Stomach (tissue), 9 donors: ENCODE data around the gene MYD88. TPM values are rescaled to one million over a fixed set of nuclear protein-coding genes. Genes with fewer than 3 reads are reported as not detected.

Experiments used
- DNase-seq, 2 donors: peaks; one replicate each; pipeline versions ENCODE4 v3.0.0 to v3.0.0-alpha.2; 2013 to 2019
- H3K27ac ChIP-seq, 5 donors: fragments of 200-600 bp in 4 of 5; sonication (generic) in 4 of 5; one replicate each; pipeline ENCODE4 v1.5.1; 2013 to 2019; ENCODE audit warnings: mild to moderate bottlenecking in 1 of 5, moderate library complexity in 1 of 5
- H3K27me3 ChIP-seq, 3 donors: fragments of 200-600 bp; sonication (generic); one replicate each; pipeline ENCODE4 v1.5.1; 2017 to 2019; ENCODE audit warnings: mixed run types in 1 of 3
- H3K36me3 ChIP-seq, 4 donors: fragments of 200-600 bp; sonication (generic); 1 replicate in 3 of 4; 2 replicates in 1 of 4; pipeline ENCODE4 v1.5.1; 2016 to 2019
- H3K4me1 ChIP-seq, 4 donors: fragments of 200-600 bp; sonication (generic); one replicate each; pipeline ENCODE4 v1.5.1; 2016 to 2019
- H3K4me3 ChIP-seq, 4 donors: fragments of 200-600 bp; sonication (generic) in 3 of 4; one replicate each; pipeline ENCODE4 v1.5.1; 2016 to 2019; ENCODE audit warnings: mild to moderate bottlenecking in 1 of 4
- H3K9me3 ChIP-seq, 4 donors: fragments of 200-600 bp; sonication (generic); one replicate each; pipeline ENCODE4 v1.5.1; 2016 to 2019
- CTCF ChIP-seq, 7 experiments: fragments of 450-650 bp in 4 of 7; fragments of 200-600 bp in 3 of 7; sonication (generic) in 3 of 7; IDR thresholded peaks; one replicate each; pipeline ENCODE4 v1.5.1; 2016 to 2019; ENCODE audit warnings: antibody characterized with exemption in 7 of 7, control low read depth in 2 of 7, mild to moderate bottlenecking in 1 of 7
- EP300 ChIP-seq: sonication (generic); formaldehyde crosslinking; IDR thresholded peaks from one replicate; pipeline ENCODE4 v1.6.1; 2017; ENCODE audit warnings: antibody characterized with exemption
- POLR2A ChIP-seq, 4 donors: fragments of 450-650 bp; IDR thresholded peaks; one replicate each; pipeline ENCODE4 v1.6.1; 2016; ENCODE audit warnings: antibody characterized with exemption in 4 of 4, control low read depth in 2 of 4, mild to moderate bottlenecking in 1 of 4, moderate library complexity in 1 of 4
- POLR2AphosphoS5 ChIP-seq, 3 donors: sonication (generic); formaldehyde crosslinking; IDR thresholded peaks; one replicate each; pipeline ENCODE4 v1.6.1; 2016; ENCODE audit warnings: antibody characterized with exemption in 3 of 3
- intact Hi-C: fragments of 100-400 bp; cut with DNase I; formaldehyde crosslinking; loops from one replicate; pipeline ENCODE4 v1.15.1; 2023; ENCODE audit warnings: low total_unique reads
- polyA plus RNA-seq, 3 donors: library from polyadenylated mRNA; stranded (reverse); fragments of 200-250 nt; gene quantifications; one replicate each; pipeline ENCODE4 v1.2.3, GENCODE V29; 2013
- small RNA-seq, 4 donors: library from RNA; depleted of rRNA; stranded (forward); fragments of <200 nt; gene quantifications; one replicate each; pipeline ENCODE3, GENCODE V24; 2016
- total RNA-seq, 5 donors: library from RNA; depleted of rRNA; stranded (reverse); fragments of >200 nt; gene quantifications; one replicate each; pipeline versions ENCODE4 v1.1.0 to v1.2.3, GENCODE V29; 2014 to 2016
- donor health status: healthy with polysubstance abuse.
- donor health status: Bipolar disorder and iron deficiency.
- donor health status: healthy.

Gene MYD88
- total and polyA plus RNA-seq, 8 donors = 9.0 to 67.8 (median 31.9) TPM

- Histone ChIP-seq H3K36me3 (peaks cover 9 to 42% (median 36%) of the 10 kb centered on the region in 4 donors), H3K27me3 (no peaks in the 10 kb centered on the region), H3K9me3 (no peaks in the 10 kb centered on the region), H3K4me3 (no peak overlapping the region), H3K27ac (no peak overlapping the region), H3K4me1 (peaks cover 0 to 14% (median 9%) of the 10 kb centered on the region in 4 donors)
- DNase-seq = no peak
- TF ChIP-seq POLR2A (IDR thresholded peaks at IDR 0.05) (no peak), CTCF (IDR thresholded peaks at IDR 0.05) (no peak), EP300 (no peak), POLR2AphosphoS5 (IDR thresholded peaks at IDR 0.05) (no peak)
- intact Hi-C loops = no loop called here
These were observed 52.0 kb downstream of the MYD88 start for GRCh38 chr3:38190481-38190881.

Small RNAs within 50 kb of the gene (small RNA-seq; reads per million reads assigned to genes)
- gene RF00019 = 0 reads per million in 4 donors

Other genes starting within 250 kb of the MYD88 start
- gene VILL, start 147.9 kb upstream of the MYD88 start, total RNA-seq = 100 to 1,000 TPM in 2 of 5 donors, 10 to 100 TPM in 3; 59.8 to 191 (median 86.8) TPM
- 100 to 1,000 TPM in 1 of 3 donors, 10 to 100 TPM in 2; 24.1 to 202 (median 43.7) TPM for gene VILL, start 147.9 kb upstream of the MYD88 start, polyA plus RNA-seq
- gene PLCD1, start 109.0 kb upstream of the MYD88 start, total RNA-seq = 10 to 100 TPM in 4 of 5 donors, 1 to 10 TPM in 1; 8.2 to 73.9 (median 15.6) TPM
- 10 to 100 TPM in 2 of 3 donors, 1 to 10 TPM in 1; 9.8 to 27.1 (median 11.3) TPM for gene PLCD1, start 109.0 kb upstream of the MYD88 start, polyA plus RNA-seq
- 1 to 10 TPM in 2 of 5 donors, not detected in 3; 1.3 to 1.5 TPM for gene DLEC1, start 99.5 kb upstream of the MYD88 start, total RNA-seq
- gene DLEC1, start 99.5 kb upstream of the MYD88 start, polyA plus RNA-seq = under 1 TPM; 0.12 to 0.31 (median 0.20) TPM
- gene ACAA1, start 1.5 kb upstream of the MYD88 start, total RNA-seq = 100 to 1,000 TPM in 2 of 5 donors, 10 to 100 TPM in 3; 44.2 to 249 (median 80.4) TPM
- gene ACAA1, start 1.5 kb upstream of the MYD88 start, polyA plus RNA-seq = 10 to 100 TPM; 60.9 to 79.1 (median 72.2) TPM
- 10 to 100 TPM in 4 of 5 donors, 1 to 10 TPM in 1; 7.0 to 49.9 (median 27.5) TPM for gene OXSR1, start 26.9 kb downstream of the MYD88 start, total RNA-seq
- 10 to 100 TPM in 2 of 3 donors, 1 to 10 TPM in 1; 9.9 to 14.5 (median 11.2) TPM for gene OXSR1, start 26.9 kb downstream of the MYD88 start, polyA plus RNA-seq
- gene SLC22A13, start 127.2 kb downstream of the MYD88 start, total RNA-seq = under 1 TPM in 2 of 5 donors, not detected in 3; 0.29 to 0.73 TPM
- under 1 TPM in 1 of 3 donors, not detected in 2; 0.05 TPM for gene SLC22A13, start 127.2 kb downstream of the MYD88 start, polyA plus RNA-seq
- not detected for gene SLC22A14, start 143.6 kb downstream of the MYD88 start, total RNA-seq
- under 1 TPM in 2 of 3 donors, not detected in 1; 0.08 to 0.31 TPM for gene SLC22A14, start 143.6 kb downstream of the MYD88 start, polyA plus RNA-seq
- gene XYLB, start 208.1 kb downstream of the MYD88 start, total RNA-seq = 10 to 100 TPM in 2 of 5 donors, 1 to 10 TPM in 3; 2.3 to 41.6 (median 8.3) TPM
- gene XYLB, start 208.1 kb downstream of the MYD88 start, polyA plus RNA-seq = 1 to 10 TPM; 1.1 to 1.7 (median 1.4) TPM